Measurements from ENCODE around the gene TST. TPM values are rescaled to one million over a fixed set of nuclear protein-coding genes. Genes with fewer than 3 reads are reported as not detected.

TST gene
- total RNA-seq, 1 experiment from 2014 or later = 16.2 TPM

- Mint-ChIP-seq H3K4me1 (ENCODE audit: insufficient read depth, unreplicated experiment) (no peaks in the 10 kb centered on the region), H3K36me3 (ENCODE audit: insufficient read depth, unreplicated experiment) (peaks cover 14% of the 10 kb centered on the region), H3K9me3 (ENCODE audit: unreplicated experiment) (no peaks in the 10 kb centered on the region), H3K27me3 (ENCODE audit: insufficient read depth, unreplicated experiment) (no peaks in the 10 kb centered on the region), H3K4me3 (ENCODE audit: unreplicated experiment) (no peak overlapping the region), H3K27ac (ENCODE audit: low read depth, unreplicated experiment) (no peak overlapping the region)
- no peak for DNase-seq (ENCODE audit: unreplicated experiment)
- TF ChIP-seq CTCF (IDR thresholded peaks at IDR 0.05; ENCODE audit: unreplicated experiment) = no peak
- CTCF ChIA-PET = no interaction called here
- intact Hi-C loops (cut with micrococcal nuclease) = no loop called here
- no TSS peak for BruUV-seq (replicated peaks)
- POLR2A ChIA-PET = no interaction called here
Observed at GRCh38 chr22:37060801-37061610, 41.8 kb upstream of the TST start.

- no peak overlapping the region for H3K27ac Mint-ChIP-seq (ENCODE audit: low read depth, unreplicated experiment)
- intact Hi-C loops (cut with micrococcal nuclease) = no loop called here
- H3K9me3 Mint-ChIP-seq (ENCODE audit: unreplicated experiment) = no peaks in the 10 kb centered on the region
- H3K36me3 Mint-ChIP-seq (ENCODE audit: insufficient read depth, unreplicated experiment) = peaks cover 14% of the 10 kb centered on the region
- POLR2A ChIA-PET = no interaction called here
- no peak for DNase-seq (ENCODE audit: unreplicated experiment)
- BruUV-seq (replicated peaks) = no TSS peak
- H3K4me3 Mint-ChIP-seq (ENCODE audit: unreplicated experiment) = no peak overlapping the region
- CTCF ChIA-PET = no interaction called here
- no peak for TF ChIP-seq CTCF (IDR thresholded peaks at IDR 0.05; ENCODE audit: unreplicated experiment)
- H3K4me1 Mint-ChIP-seq (ENCODE audit: insufficient read depth, unreplicated experiment) = no peaks in the 10 kb centered on the region
- no peaks in the 10 kb centered on the region for H3K27me3 Mint-ChIP-seq (ENCODE audit: insufficient read depth, unreplicated experiment)
Observed at GRCh38 chr22:37059876-37060449, 40.7 kb upstream of the TST start.

GRCh38 chr22:37058917-37059701 lies 39.9 kb upstream of the TST start:
- DNase-seq (ENCODE audit: unreplicated experiment) = no peak
- intact Hi-C loops (cut with micrococcal nuclease) = no loop called here
- POLR2A ChIA-PET = interaction anchor here (0.6 kb wide), 1 partner anchor 152 kb away, joined by 3 read pairs; no protein-coding TSS in a partner anchor
- Mint-ChIP-seq H3K27ac (ENCODE audit: low read depth, unreplicated experiment) (no peak overlapping the region), H3K9me3 (ENCODE audit: unreplicated experiment) (no peaks in the 10 kb centered on the region), H3K4me3 (ENCODE audit: unreplicated experiment) (no peak overlapping the region), H3K36me3 (ENCODE audit: insufficient read depth, unreplicated experiment) (peaks cover 14% of the 10 kb centered on the region), H3K4me1 (ENCODE audit: insufficient read depth, unreplicated experiment) (no peaks in the 10 kb centered on the region), H3K27me3 (ENCODE audit: insufficient read depth, unreplicated experiment) (no peaks in the 10 kb centered on the region)
- BruUV-seq (replicated peaks) = no TSS peak
- no peak for TF ChIP-seq CTCF (IDR thresholded peaks at IDR 0.05; ENCODE audit: unreplicated experiment)
- CTCF ChIA-PET = no interaction called here

- Mint-ChIP-seq H3K4me1 (ENCODE audit: insufficient read depth, unreplicated experiment) (no peaks in the 10 kb centered on the region), H3K27ac (ENCODE audit: low read depth, unreplicated experiment) (no peak overlapping the region), H3K4me3 (ENCODE audit: unreplicated experiment) (no peak overlapping the region), H3K36me3 (ENCODE audit: insufficient read depth, unreplicated experiment) (peaks cover 14% of the 10 kb centered on the region), H3K27me3 (ENCODE audit: insufficient read depth, unreplicated experiment) (no peaks in the 10 kb centered on the region), H3K9me3 (ENCODE audit: unreplicated experiment) (no peaks in the 10 kb centered on the region)
- intact Hi-C loops (cut with micrococcal nuclease) = no loop called here
- ChIA-PET CTCF (no interaction called here), POLR2A (no interaction called here)
- no peak for DNase-seq (ENCODE audit: unreplicated experiment)
- TF ChIP-seq CTCF (IDR thresholded peaks at IDR 0.05; ENCODE audit: unreplicated experiment) = no peak
- no TSS peak for BruUV-seq (replicated peaks)
Observed at GRCh38 chr22:37057796-37058510, 38.7 kb upstream of the TST start.

Data from MCF 10A (cell line).